ENCODE results near the gene ITPR1.

Gene ITPR1

GRCh38 chr3:4823986-4824925 lies 331.1 kb downstream of the ITPR1 start:
- H3K4me1 ChIP-seq (ENCODE audit: insufficient read depth, insufficient read length): peaks cover 5% of the 10 kb centered on the region
- no peak for DNase-seq (ENCODE audit: low read depth, low spot score)

GRCh38 chr3:4824926-4825325 lies 331.8 kb downstream of the ITPR1 start:
- no peaks in the 10 kb centered on the region for H3K36me3 ChIP-seq (ENCODE audit: insufficient read depth, insufficient read length, low read length)
- H3K9ac ChIP-seq (ENCODE audit: insufficient read length, low read depth): no peak overlapping the region
- TF ChIP-seq SUZ12 (IDR thresholded peaks at IDR 0.05; ENCODE audit: extremely low read depth, insufficient read depth, insufficient read length): no peak
- no peak for TF ChIP-seq ZNF274 (IDR thresholded peaks at IDR 0.05; ENCODE audit: low read depth, low read length)
- TF ChIP-seq YY1 (IDR thresholded peaks at IDR 0.05; ENCODE audit: insufficient read depth, insufficient read length): no peak
- no peaks in the 10 kb centered on the region for H3K9me3 ChIP-seq (ENCODE audit: insufficient read depth, low read length)
- peaks cover 5% of the 10 kb centered on the region for H3K4me1 ChIP-seq (ENCODE audit: insufficient read depth, insufficient read length)
- no peak for DNase-seq (ENCODE audit: low read depth, low spot score)
- no peaks in the 10 kb centered on the region for H3K27me3 ChIP-seq (ENCODE audit: insufficient read depth, insufficient read length)
- no peak overlapping the region for H3K4me3 ChIP-seq (ENCODE audit: insufficient read length, low read depth)

More at GRCh38 chr3:4823986-4824925, 331.1 kb downstream of the ITPR1 start:
- H3K9me3 ChIP-seq (ENCODE audit: insufficient read depth, low read length): no peaks in the 10 kb centered on the region
- no peaks in the 10 kb centered on the region for H3K27me3 ChIP-seq (ENCODE audit: insufficient read depth, insufficient read length)
- H3K36me3 ChIP-seq (ENCODE audit: insufficient read depth, insufficient read length, low read length): no peaks in the 10 kb centered on the region
- TF ChIP-seq YY1 (IDR thresholded peaks at IDR 0.05; ENCODE audit: insufficient read depth, insufficient read length) (no peak), ZNF274 (IDR thresholded peaks at IDR 0.05; ENCODE audit: low read depth, low read length) (no peak), SUZ12 (IDR thresholded peaks at IDR 0.05; ENCODE audit: extremely low read depth, insufficient read depth, insufficient read length) (no peak)
- H3K9ac ChIP-seq (ENCODE audit: insufficient read length, low read depth): no peak overlapping the region
- H3K4me3 ChIP-seq (ENCODE audit: insufficient read length, low read depth): no peak overlapping the region

DNA sequence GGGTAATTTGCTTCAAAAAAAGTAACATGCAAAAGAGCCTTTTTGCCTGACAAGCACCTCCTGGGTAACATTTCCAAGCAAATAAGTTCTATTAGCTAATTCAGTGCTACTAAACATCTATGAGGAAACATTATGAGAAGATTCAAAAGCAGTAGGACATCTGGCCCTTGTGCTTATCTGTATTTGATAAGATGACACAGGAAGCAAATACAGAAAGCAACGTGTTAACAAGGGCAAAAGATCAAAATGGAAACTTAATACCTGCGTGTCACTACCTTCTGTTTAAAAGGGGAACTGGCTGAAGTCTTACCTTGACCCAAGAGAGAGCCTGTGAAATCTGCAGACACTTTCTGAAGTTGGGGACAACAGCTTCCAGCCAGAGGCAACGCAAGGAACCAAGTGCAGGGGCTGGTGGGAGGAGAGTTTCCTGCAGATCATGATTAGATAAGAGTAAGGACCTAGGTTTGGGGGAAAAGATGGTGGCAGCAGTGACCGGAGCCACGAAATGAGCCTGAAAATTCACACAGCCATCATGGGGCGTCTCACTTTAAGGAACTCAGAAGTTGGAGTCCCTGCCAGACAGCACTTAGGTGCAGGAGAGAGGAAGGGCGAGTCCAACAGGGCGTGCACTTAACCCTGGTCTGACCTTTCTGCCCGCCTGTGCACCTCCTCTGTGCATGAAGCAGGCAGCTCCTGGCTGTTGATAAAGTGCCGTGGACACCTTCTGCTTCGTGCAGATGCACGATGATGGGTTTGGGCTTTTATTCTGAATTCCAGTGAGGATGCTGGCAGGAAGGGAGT lies 332.5 kb downstream of the ITPR1 start:
- no peak for TF ChIP-seq YY1 (IDR thresholded peaks at IDR 0.05; ENCODE audit: insufficient read depth, insufficient read length)
- TF ChIP-seq SUZ12 (IDR thresholded peaks at IDR 0.05; ENCODE audit: extremely low read depth, insufficient read depth, insufficient read length): no peak
- TF ChIP-seq ZNF274 (IDR thresholded peaks at IDR 0.05; ENCODE audit: low read depth, low read length): no peak
- no peak overlapping the region for H3K9ac ChIP-seq (ENCODE audit: insufficient read length, low read depth)
- H3K4me3 ChIP-seq (ENCODE audit: insufficient read length, low read depth): no peak overlapping the region
- H3K9me3 ChIP-seq (ENCODE audit: insufficient read depth, low read length): no peaks in the 10 kb centered on the region
- DNase-seq (ENCODE audit: low read depth, low spot score): no peak
- peaks cover 4% of the 10 kb centered on the region for H3K4me1 ChIP-seq (ENCODE audit: insufficient read depth, insufficient read length)
- no peaks in the 10 kb centered on the region for H3K27me3 ChIP-seq (ENCODE audit: insufficient read depth, insufficient read length)
- H3K36me3 ChIP-seq (ENCODE audit: insufficient read depth, insufficient read length, low read length): no peaks in the 10 kb centered on the region

- H3K4me1 ChIP-seq (ENCODE audit: insufficient read depth, insufficient read length): peaks cover 3% of the 10 kb centered on the region
- TF ChIP-seq YY1 (IDR thresholded peaks at IDR 0.05; ENCODE audit: insufficient read depth, insufficient read length): no peak
- TF ChIP-seq SUZ12 (IDR thresholded peaks at IDR 0.05; ENCODE audit: extremely low read depth, insufficient read depth, insufficient read length): no peak
- TF ChIP-seq ZNF274 (IDR thresholded peaks at IDR 0.05; ENCODE audit: low read depth, low read length): no peak
- no peaks in the 10 kb centered on the region for H3K36me3 ChIP-seq (ENCODE audit: insufficient read depth, insufficient read length, low read length)
- no peak overlapping the region for H3K4me3 ChIP-seq (ENCODE audit: insufficient read length, low read depth)
- no peak for DNase-seq (ENCODE audit: low read depth, low spot score)
- no peaks in the 10 kb centered on the region for H3K9me3 ChIP-seq (ENCODE audit: insufficient read depth, low read length)
- H3K9ac ChIP-seq (ENCODE audit: insufficient read length, low read depth): no peak overlapping the region
- no peaks in the 10 kb centered on the region for H3K27me3 ChIP-seq (ENCODE audit: insufficient read depth, insufficient read length)
Observed at GRCh38 chr3:4826237-4827100, 333.3 kb downstream of the ITPR1 start.

DNA sequence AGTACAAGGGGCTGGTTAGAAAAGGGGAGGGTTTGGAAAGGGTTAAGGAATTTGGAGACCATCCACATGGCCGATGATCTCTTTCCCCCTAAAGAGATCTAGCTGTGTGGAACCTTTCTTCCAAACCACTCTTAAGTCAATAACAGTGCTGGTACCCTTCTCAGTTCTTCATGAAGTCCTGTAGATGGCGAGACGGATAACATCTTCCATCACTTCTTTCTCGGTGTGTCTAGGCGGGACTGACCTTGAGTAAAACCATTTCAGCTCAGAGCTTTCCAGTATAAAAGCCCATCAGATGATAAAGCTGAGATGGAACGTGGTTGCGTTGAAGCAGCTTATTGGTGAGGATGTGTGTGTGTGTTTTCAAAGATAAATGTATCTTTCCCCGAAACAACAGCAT lies 334.6 kb downstream of the ITPR1 start:
- no peaks in the 10 kb centered on the region for H3K36me3 ChIP-seq (ENCODE audit: insufficient read depth, insufficient read length, low read length)
- H3K4me1 ChIP-seq (ENCODE audit: insufficient read depth, insufficient read length): peaks cover 3% of the 10 kb centered on the region
- H3K9me3 ChIP-seq (ENCODE audit: insufficient read depth, low read length): no peaks in the 10 kb centered on the region
- no peak for DNase-seq (ENCODE audit: low read depth, low spot score)
- no peak overlapping the region for H3K9ac ChIP-seq (ENCODE audit: insufficient read length, low read depth)
- H3K4me3 ChIP-seq (ENCODE audit: insufficient read length, low read depth): no peak overlapping the region
- H3K27me3 ChIP-seq (ENCODE audit: insufficient read depth, insufficient read length): no peaks in the 10 kb centered on the region
- TF ChIP-seq ZNF274 (IDR thresholded peaks at IDR 0.05; ENCODE audit: low read depth, low read length) (no peak), YY1 (IDR thresholded peaks at IDR 0.05; ENCODE audit: insufficient read depth, insufficient read length) (no peak), SUZ12 (IDR thresholded peaks at IDR 0.05; ENCODE audit: extremely low read depth, insufficient read depth, insufficient read length) (no peak)

DNA sequence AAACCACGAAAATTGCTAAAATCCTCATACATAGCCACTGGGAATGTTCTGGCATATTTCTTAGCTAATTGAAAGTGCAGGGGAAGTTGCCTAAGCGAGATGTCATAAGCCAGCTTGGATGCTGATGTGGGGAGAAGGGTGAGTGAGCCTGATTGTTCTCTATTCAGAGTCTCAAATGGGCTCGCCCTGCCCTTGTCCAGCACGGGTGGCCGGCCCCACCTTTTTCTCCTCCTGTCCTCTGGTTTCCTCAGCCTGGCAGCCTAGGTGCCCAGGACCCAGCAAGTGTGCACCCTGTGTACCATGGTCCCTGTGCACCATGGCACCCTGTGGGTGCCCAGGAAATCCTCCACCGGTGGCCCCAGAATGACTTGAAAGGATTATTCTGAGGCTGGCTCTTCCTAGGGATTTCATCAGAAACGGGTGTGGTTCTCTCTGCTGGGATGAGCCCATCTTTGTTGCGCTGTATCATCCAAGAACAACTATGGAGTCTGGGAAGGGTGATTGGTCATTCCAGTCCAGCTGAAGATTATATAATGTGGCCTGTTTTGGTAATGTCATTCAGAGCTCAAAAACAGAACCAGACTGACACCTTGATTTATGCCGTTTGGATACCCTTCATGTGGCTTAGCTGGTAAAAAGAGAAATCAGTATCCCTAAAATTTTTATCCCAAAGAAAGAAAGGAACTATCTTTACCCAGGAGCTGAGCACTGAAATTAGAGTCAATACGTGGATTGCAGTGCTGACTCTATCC lies 335.3 kb downstream of the ITPR1 start:
- Histone ChIP-seq H3K9ac (ENCODE audit: insufficient read length, low read depth) (no peak overlapping the region), H3K9me3 (ENCODE audit: insufficient read depth, low read length) (no peaks in the 10 kb centered on the region), H3K36me3 (ENCODE audit: insufficient read depth, insufficient read length, low read length) (no peaks in the 10 kb centered on the region), H3K4me1 (ENCODE audit: insufficient read depth, insufficient read length) (peaks cover 3% of the 10 kb centered on the region), H3K4me3 (ENCODE audit: insufficient read length, low read depth) (no peak overlapping the region), H3K27me3 (ENCODE audit: insufficient read depth, insufficient read length) (no peaks in the 10 kb centered on the region)
- DNase-seq (ENCODE audit: low read depth, low spot score): no peak
- no peak for TF ChIP-seq YY1 (IDR thresholded peaks at IDR 0.05; ENCODE audit: insufficient read depth, insufficient read length)
- no peak for TF ChIP-seq ZNF274 (IDR thresholded peaks at IDR 0.05; ENCODE audit: low read depth, low read length)
- TF ChIP-seq SUZ12 (IDR thresholded peaks at IDR 0.05; ENCODE audit: extremely low read depth, insufficient read depth, insufficient read length): no peak
